Stimulated activated CD4-positive, alpha-beta T cell treated with anti-CD3 and anti-CD28 coated beads, Interleukin-2, amount 100 ng/mL, for 48 hours (primary cell): ENCODE measurements around the gene VCX3B.
"Not testable (repeated sequence)": the region's sequence is repeated elsewhere in the genome, so short reads cannot be mapped to it uniquely, and the experiment has no call there.

Source experiments
- DNase-seq, 2 donors: peaks; one replicate each; pipeline ENCODE4 v3.0.0-alpha.2; 2020

Gene VCX3B

DNA sequence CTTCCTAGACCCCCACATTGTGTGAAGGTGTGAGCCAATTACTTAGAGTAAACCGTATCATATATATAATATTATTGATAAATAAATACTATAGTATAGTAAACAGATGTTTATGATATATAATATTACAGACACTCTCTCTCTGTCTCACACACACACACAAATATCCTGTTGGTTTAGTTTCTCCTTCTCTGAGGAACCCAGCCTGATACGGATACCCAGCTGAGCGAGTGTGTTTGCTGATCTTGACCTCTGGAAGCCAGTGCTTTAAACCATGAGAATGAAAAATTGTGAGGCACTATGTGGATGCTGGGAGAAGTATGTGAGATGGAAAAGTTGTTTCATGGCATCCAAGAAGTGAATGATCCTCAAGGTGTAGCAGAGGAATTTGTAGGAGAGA lies at the start of gene VCX3B:
TSS of gene VCX3B (plus strand) at position 301 of the 400 bp plus-strand sequence. CDS start 621 bp downstream, outside the sequence.
- not testable (repeated sequence) for DNase-seq

DNA sequence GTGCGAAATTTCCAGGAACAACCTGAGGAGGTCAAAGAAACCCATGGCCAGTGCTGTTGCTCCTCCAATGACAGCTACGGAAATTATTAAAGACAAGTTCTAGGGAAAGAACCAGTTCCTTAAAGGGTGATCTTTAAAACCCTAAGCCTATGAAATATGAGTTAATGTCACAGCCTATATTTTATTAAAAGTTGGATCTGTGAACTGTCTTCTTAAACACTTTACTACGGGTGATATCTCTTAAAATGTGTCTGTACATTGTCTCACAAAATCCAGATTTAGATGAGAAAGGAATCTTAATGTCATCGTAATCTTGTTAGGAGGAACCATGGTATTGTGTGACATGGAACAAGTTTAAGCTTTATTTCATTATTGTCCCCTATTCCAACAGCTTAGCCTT lies 46.3 kb upstream of the VCX3B start:
- DNase-seq = no peak

DNA sequence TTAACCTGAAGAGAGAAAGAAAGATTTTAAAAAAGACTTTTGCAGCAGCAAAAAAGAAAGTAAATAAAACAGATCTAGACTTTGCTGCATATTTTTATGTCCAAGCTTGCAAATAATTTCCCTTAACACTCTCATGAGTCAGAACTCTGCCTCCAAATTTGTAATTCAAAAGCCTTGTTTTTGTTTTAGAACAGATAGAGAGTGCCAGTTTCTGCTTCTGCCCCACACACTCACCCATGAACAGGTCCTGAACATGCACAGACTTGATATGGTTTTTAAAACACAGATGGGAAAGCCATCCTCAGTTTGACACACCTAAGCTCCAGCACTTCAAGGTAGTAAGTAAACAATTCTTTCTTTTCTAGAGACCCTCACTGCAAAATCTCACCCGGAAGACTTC lies 39.7 kb upstream of the VCX3B start:
- DNase-seq = no peak

DNA sequence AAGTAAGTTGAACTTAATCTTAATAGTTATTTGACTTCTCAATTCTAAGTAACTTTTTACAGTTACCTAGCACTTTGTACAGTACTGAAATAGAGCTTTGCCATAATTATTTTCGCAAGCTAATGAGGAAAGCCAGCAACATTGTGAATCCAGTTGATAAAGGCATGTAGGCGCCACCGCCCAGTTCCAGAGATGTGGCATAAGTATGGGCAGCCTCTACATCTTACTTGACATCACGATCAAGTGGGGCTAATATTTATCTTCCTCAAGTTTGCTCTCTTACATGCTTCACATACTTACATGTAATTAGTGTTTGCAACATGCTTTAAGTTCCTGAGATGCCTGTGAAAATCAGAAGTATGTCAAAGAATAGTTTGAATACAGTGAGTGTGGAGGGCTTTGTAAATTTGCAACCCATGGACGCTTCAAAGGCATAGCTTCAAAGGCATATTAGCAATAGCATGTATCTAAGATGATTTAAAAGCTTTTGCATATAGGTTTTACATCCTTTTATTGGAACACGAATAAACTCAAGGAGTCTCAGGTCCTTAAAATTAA lies 34.9 kb upstream of the VCX3B start:
- DNase-seq = no peak

DNA sequence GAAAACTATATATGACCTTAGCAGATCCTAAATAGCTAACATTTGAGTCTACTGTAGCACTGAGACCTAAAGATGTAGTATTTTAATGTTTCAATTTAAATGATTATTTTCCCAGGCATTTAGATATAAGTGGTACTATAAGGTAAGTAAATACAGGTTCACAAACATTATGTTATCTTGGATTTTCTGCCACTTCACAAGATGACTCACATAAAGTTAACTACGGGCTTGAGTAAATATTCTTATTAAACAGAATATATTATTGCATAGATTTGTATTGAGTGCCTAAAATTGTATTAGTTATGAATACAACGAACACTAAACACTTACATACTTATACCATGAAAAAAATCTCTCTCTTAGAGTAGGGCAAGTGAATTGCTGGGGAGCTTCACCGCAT lies 34.2 kb upstream of the VCX3B start:
- no peak for DNase-seq

DNA sequence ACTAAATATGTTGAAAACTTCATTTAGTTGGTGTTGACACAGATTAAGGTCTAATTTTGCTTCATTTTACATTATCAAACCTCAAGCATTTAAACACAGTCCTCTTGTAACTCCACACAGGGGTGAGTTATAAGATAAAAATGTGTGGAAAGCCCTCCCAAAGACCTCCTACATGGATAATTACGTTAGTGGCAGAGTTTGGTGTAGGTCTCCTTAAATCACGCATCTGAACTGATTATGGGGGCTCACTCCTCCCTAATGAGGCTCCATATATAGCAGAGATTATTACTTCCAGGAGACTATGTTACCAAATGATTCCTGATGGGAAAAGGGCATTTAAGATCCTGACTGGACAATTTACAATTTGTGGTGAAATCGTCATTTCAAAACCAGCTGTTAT lies 32.2 kb upstream of the VCX3B start:
- no peak for DNase-seq

DNA sequence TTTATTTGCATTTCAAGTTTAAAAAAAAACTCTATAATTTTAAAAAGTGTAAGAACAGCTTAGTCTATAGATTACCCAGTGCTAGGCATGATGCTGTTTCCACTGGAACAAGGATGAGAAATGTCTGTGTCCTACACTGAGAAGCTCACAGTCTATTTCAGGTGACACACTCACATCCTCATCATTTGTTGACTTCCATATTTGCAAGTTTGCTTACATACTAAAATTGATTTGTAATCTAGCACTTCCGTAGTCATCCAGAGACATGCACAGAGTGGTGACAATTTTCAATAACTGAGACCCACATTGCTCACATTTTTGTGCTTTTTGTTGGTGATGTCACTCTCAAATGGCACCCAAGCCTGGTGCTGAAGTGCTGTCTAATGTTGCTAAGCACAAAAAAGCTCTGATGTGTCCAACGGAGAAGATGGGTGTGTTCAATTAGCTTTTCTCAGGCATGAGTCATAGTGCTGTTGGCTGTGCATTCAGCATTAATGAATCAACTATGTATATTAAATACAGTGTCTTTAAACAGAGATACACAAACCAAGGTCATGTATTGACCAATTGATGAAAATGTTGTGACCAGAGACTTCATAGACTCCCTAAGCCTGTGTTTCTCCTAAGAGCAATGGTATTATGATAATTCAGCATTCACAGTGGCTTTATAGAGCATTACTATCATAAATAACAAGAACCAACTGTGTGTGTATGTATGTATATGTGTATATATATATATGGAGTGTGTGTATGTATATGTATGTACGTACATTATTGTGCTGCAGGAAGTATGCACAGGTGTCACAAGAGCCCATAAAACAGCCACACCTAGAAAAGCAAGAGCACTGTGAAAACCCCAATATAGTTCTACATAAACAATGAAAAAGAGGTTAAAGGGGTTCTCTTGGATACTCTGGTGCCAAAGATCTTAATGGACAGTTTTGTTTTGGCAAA lies 31.2 kb upstream of the VCX3B start:
- DNase-seq = no peak

DNA sequence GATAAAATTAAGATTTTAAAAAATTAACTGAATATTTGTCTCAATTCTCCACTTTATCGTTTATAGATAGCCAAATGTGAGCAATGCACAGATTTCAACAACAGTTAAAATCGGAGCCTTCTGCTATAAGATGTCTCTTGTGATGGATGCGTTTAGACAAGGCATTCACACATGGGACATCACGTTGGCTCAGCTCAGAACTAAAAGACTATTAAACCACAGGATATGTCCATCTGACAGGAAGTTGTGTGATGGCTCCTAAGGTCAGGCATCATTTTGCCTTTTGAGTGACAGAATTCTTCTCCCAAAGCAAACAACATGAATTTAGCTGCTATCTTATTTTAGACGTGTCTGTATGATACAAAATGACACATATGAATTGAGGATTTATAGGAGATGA lies 17.3 kb upstream of the VCX3B start:
- no peak for DNase-seq

DNA sequence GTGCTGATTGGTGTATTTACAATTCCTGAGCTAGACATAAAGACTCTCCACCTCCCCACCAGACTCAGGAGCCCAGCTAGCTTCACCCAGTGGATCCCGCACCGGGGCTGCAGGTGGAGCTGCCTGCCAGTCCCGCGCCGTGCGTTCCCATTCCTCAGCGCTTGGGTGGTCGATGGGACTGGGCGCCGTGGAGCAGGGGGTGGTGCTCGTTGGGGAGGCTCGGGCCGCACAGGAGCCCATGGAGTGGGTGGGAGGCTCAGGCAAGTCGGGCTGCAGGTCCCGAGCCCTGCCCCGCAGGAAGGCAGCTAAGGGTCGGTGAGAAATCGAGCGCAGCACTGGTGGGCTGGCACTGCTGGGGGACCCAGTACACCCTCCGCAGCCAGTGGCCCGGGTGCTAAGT lies 12.3 kb upstream of the VCX3B start:
- DNase-seq = not testable (repeated sequence)

DNA sequence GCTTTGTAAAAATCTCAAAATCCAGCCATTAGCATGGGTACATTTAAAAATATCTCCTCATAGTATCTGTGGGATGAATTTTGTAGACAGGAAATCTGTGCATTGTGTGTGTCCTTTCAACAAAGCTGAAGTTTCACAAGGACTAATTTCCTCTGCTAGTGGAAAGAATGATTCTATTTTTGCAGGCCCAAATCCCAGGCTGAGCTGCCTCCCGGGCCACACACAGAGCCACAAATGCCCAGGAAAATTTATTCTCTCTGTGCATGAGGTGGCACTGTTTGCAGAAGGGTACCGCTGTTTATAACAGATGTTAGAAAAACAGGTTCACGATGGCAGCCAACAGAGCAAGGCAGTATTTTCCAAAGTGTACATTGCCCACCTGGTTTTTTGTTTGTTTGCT lies 11.0 kb upstream of the VCX3B start:
- no peak for DNase-seq

DNA sequence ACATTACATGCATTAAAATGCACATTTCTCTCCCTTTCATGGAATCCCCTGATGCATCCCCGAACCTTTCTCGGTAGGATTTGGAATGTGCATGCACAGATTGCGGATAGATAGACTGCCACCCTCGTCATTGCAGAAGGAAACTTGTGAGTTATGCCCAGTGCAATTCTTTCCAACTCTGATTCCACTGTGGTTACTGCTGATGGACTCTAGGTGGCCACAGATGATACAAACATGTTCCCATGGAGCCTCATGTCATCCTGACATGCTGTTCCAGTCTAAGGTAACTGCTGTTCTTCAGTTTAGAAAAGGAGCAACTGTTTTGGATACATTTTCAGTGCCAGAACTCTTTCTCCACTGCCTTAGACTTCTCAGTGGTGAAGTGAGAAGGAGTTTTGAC lies 9.1 kb upstream of the VCX3B start:
- no peak for DNase-seq

DNA sequence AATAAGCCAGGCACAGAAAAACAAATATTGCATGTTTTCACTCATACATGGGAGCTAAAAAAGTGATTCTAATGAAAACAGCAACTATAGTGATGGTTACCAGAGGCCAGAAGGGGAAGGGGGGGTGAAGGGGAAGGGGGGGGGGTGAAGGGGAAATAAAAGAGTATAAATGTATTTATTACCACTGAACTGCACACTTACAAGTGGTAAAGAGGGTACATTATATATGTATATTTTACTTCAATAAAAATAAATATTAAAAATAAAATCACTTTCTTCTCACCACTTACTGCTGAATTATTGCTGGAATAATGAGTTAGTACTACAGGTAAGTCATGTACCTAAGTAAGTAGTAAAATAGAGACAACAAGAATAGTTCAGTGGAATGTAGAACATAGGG lies 2.1 kb upstream of the VCX3B start:
- DNase-seq = no peak

DNA sequence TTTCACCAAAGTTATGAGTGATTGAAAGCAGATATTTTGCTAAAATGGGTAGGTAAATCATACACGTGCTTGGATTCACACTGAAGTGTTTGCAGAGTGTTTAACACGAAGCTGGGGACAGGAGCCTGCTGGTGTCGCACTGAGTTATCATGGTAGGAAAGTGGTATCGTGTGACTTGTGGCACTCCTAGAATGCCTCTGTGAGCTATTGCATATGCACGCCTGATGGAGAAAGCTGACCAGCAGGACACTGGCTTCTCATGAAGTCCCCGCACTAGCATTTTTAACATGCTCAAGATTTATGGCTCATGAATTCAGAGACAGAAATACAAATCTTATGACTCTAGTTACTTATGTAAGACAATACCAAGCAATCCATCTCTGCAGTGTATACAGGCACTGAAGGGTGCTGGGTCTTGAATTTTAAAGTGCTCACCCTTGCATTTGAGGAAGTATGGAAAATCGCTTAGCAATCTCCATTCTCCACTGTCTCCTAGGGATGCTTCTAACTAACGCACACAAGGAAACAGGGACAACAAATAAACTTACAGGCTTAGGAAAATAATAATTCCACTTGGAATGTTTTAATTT lies 19.8 kb downstream of the VCX3B start:
- no peak for DNase-seq

DNA sequence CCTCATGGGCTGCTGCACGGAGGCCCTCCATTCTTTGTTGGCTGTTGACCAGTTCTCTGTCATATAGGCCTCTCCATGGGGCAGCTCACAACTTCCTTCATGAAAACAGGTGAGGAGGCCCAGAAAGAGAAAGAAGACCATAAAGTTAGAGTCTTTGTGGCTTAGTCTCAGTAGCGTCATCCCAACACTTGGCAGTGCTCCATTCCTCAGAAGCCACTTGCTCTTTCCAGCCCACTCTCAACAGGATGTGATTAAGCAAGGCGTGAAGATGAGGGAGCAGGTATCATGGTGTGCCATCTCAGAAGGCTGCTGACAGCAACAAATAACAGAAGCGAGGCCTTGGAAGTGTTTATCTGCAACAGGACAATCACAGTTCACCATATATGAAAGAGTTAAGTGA lies 30.4 kb downstream of the VCX3B start:
- not testable (repeated sequence) for DNase-seq

DNA sequence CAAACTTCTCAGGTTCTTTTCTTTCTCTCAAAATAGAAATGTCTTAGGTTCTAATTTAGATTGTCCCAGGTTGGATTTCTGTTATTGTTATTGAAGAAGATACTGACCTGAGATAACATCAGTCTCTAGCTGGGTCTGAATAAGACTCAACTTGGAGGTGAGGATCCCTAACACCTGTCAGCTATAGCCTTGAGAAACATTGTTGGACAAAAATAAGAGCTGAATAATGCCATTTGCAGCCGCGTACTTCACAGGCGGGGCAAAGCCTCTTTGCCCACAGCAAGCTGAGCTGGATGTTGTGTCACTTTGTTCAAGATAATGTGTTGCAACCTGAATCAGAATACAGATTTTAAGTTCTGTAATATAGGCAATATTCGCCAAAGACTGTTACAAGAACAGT lies 35.6 kb downstream of the VCX3B start:
- no peak for DNase-seq

DNA sequence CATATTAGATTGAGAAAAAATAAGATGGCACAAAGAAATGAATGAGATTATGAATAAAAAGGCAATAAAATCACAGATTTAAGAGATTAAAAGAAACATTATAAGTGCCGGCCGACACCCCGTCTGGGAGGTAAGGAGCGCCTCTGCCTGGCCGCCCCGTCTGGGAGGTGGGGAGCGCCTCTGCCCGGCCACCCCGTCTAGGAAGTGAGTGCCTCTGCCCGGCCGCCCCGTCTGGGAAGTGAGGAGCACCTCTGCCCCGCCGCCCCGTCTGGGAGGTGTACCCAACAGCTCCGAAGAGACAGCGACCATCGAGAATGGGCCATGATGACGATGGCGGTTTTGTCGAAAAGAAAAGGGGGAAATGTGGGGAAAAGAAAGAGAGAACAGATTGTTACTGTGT lies 37.5 kb downstream of the VCX3B start:
- not testable (repeated sequence) for DNase-seq

DNA sequence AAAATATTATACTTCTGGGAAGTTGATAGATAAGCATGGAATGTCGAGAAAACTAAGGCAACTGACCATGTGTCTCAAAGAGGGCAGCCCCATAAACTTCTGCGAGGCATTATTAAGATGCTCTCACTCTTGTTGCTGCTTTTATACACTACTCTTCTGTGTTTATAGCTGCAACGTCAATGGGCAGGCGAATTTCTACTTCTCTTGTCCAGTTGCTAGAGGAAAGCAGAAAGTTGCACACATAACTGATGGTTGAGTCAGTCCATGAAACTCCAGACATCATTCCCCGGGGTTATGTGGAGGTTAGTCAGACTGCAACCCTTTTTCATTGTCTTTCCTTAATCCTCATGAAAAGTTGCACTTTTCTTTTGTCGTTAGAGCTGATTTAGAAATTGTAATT lies 39.8 kb downstream of the VCX3B start:
- DNase-seq = no peak
